Measurements from ENCODE around the gene SIK3.

The SIK3 gene

GRCh38 chr11:116953530-116954285 is 144.5 kb downstream of the SIK3 start:
- no CpG with 5 or more reads among the region's 6 CpGs for WGBS (ENCODE audit: insufficient coverage, insufficient read length)
- no peak overlapping the region for H3K4me3 ChIP-seq (ENCODE audit: low read length)
- H3K27ac ChIP-seq (ENCODE audit: low read length): no peak overlapping the region

GRCh38 chr11:116951762-116952161 is 146.5 kb downstream of the SIK3 start:
- H3K4me3 ChIP-seq (ENCODE audit: low read length): no peak overlapping the region
- no CpG with 5 or more reads among the region's 3 CpGs for WGBS (ENCODE audit: insufficient coverage, insufficient read length)
- no peaks in the 10 kb centered on the region for H3K27me3 ChIP-seq (ENCODE audit: control insufficient read depth, insufficient read depth, low read length)
- no peaks in the 10 kb centered on the region for H3K36me3 ChIP-seq (ENCODE audit: control insufficient read depth, insufficient read depth, low read length)
- no peaks in the 10 kb centered on the region for H3K4me1 ChIP-seq (ENCODE audit: control insufficient read depth, insufficient read depth, low read length)
- no peak for DNase-seq (ENCODE audit: low read depth, low spot score)
- no peak overlapping the region for H3K27ac ChIP-seq (ENCODE audit: low read length)
- H3K9me3 ChIP-seq (ENCODE audit: control insufficient read depth, insufficient read depth, low read length): no peaks in the 10 kb centered on the region

More at GRCh38 chr11:116953530-116954285, 144.5 kb downstream of the SIK3 start:
- DNase-seq (ENCODE audit: low read depth, low spot score): no peak
- no peaks in the 10 kb centered on the region for H3K4me1 ChIP-seq (ENCODE audit: control insufficient read depth, insufficient read depth, low read length)
- no peaks in the 10 kb centered on the region for H3K9me3 ChIP-seq (ENCODE audit: control insufficient read depth, insufficient read depth, low read length)
- no peaks in the 10 kb centered on the region for H3K36me3 ChIP-seq (ENCODE audit: control insufficient read depth, insufficient read depth, low read length)
- H3K27me3 ChIP-seq (ENCODE audit: control insufficient read depth, insufficient read depth, low read length): no peaks in the 10 kb centered on the region

- H3K27ac ChIP-seq (ENCODE audit: low read length): no peak overlapping the region
These were observed 148.0 kb downstream of the SIK3 start for GRCh38 chr11:116950210-116950609.

GRCh38 chr11:116948391-116948790 is 149.8 kb downstream of the SIK3 start:
- Histone ChIP-seq H3K4me3 (ENCODE audit: low read length) (no peak overlapping the region), H3K36me3 (ENCODE audit: control insufficient read depth, insufficient read depth, low read length) (no peaks in the 10 kb centered on the region), H3K27ac (ENCODE audit: low read length) (no peak overlapping the region), H3K9me3 (ENCODE audit: control insufficient read depth, insufficient read depth, low read length) (no peaks in the 10 kb centered on the region), H3K27me3 (ENCODE audit: control insufficient read depth, insufficient read depth, low read length) (no peaks in the 10 kb centered on the region), H3K4me1 (ENCODE audit: control insufficient read depth, insufficient read depth, low read length) (no peaks in the 10 kb centered on the region)
- DNase-seq (ENCODE audit: low read depth, low spot score): no peak
- no CpG with 5 or more reads among the region's 4 CpGs for WGBS (ENCODE audit: insufficient coverage, insufficient read length)

More at GRCh38 chr11:116950210-116950609, 148.0 kb downstream of the SIK3 start:
- no peaks in the 10 kb centered on the region for H3K9me3 ChIP-seq (ENCODE audit: control insufficient read depth, insufficient read depth, low read length)
- no CpG with 5 or more reads among the region's 4 CpGs for WGBS (ENCODE audit: insufficient coverage, insufficient read length)
- H3K4me1 ChIP-seq (ENCODE audit: control insufficient read depth, insufficient read depth, low read length): no peaks in the 10 kb centered on the region
- DNase-seq (ENCODE audit: low read depth, low spot score): no peak
- no peak overlapping the region for H3K4me3 ChIP-seq (ENCODE audit: low read length)
- H3K27me3 ChIP-seq (ENCODE audit: control insufficient read depth, insufficient read depth, low read length): no peaks in the 10 kb centered on the region
- H3K36me3 ChIP-seq (ENCODE audit: control insufficient read depth, insufficient read depth, low read length): no peaks in the 10 kb centered on the region

- Histone ChIP-seq H3K27ac (ENCODE audit: low read length) (no peak overlapping the region), H3K36me3 (ENCODE audit: control insufficient read depth, insufficient read depth, low read length) (no peaks in the 10 kb centered on the region), H3K4me3 (ENCODE audit: low read length) (no peak overlapping the region), H3K9me3 (ENCODE audit: control insufficient read depth, insufficient read depth, low read length) (no peaks in the 10 kb centered on the region), H3K27me3 (ENCODE audit: control insufficient read depth, insufficient read depth, low read length) (no peaks in the 10 kb centered on the region), H3K4me1 (ENCODE audit: control insufficient read depth, insufficient read depth, low read length) (no peaks in the 10 kb centered on the region)
- no CpG with 5 or more reads among the region's 3 CpGs for WGBS (ENCODE audit: insufficient coverage, insufficient read length)
- DNase-seq (ENCODE audit: low read depth, low spot score): no peak
These were observed 151.8 kb downstream of the SIK3 start for GRCh38 chr11:116946414-116946813.

- Histone ChIP-seq H3K4me1 (ENCODE audit: control insufficient read depth, insufficient read depth, low read length) (no peaks in the 10 kb centered on the region), H3K27ac (ENCODE audit: low read length) (no peak overlapping the region), H3K9me3 (ENCODE audit: control insufficient read depth, insufficient read depth, low read length) (no peaks in the 10 kb centered on the region), H3K27me3 (ENCODE audit: control insufficient read depth, insufficient read depth, low read length) (no peaks in the 10 kb centered on the region), H3K36me3 (ENCODE audit: control insufficient read depth, insufficient read depth, low read length) (no peaks in the 10 kb centered on the region), H3K4me3 (ENCODE audit: low read length) (no peak overlapping the region)
- no peak for DNase-seq (ENCODE audit: low read depth, low spot score)
- WGBS (ENCODE audit: insufficient coverage, insufficient read length): no CpG with 5 or more reads among the region's 1 CpG
These were observed 158.7 kb downstream of the SIK3 start for GRCh38 chr11:116939499-116939898.

- Histone ChIP-seq H3K27ac (ENCODE audit: low read length) (no peak overlapping the region), H3K9me3 (ENCODE audit: control insufficient read depth, insufficient read depth, low read length) (no peaks in the 10 kb centered on the region), H3K27me3 (ENCODE audit: control insufficient read depth, insufficient read depth, low read length) (no peaks in the 10 kb centered on the region), H3K4me3 (ENCODE audit: low read length) (no peak overlapping the region), H3K36me3 (ENCODE audit: control insufficient read depth, insufficient read depth, low read length) (no peaks in the 10 kb centered on the region), H3K4me1 (ENCODE audit: control insufficient read depth, insufficient read depth, low read length) (no peaks in the 10 kb centered on the region)
- no CpG with 5 or more reads among the region's 2 CpGs for WGBS (ENCODE audit: insufficient coverage, insufficient read length)
- no peak for DNase-seq (ENCODE audit: low read depth, low spot score)
These were observed 159.7 kb downstream of the SIK3 start for GRCh38 chr11:116938471-116939070.

GRCh38 chr11:116936754-116937446 is 161.3 kb downstream of the SIK3 start:
- Histone ChIP-seq H3K4me1 (ENCODE audit: control insufficient read depth, insufficient read depth, low read length) (no peaks in the 10 kb centered on the region), H3K27ac (ENCODE audit: low read length) (no peak overlapping the region), H3K4me3 (ENCODE audit: low read length) (no peak overlapping the region), H3K9me3 (ENCODE audit: control insufficient read depth, insufficient read depth, low read length) (no peaks in the 10 kb centered on the region), H3K36me3 (ENCODE audit: control insufficient read depth, insufficient read depth, low read length) (no peaks in the 10 kb centered on the region), H3K27me3 (ENCODE audit: control insufficient read depth, insufficient read depth, low read length) (no peaks in the 10 kb centered on the region)
- WGBS (ENCODE audit: insufficient coverage, insufficient read length): 100% methylated on average over 1 of the region's 3 CpGs
- no peak for DNase-seq (ENCODE audit: low read depth, low spot score)

GRCh38 chr11:116935514-116935913 is 162.7 kb downstream of the SIK3 start:
- Histone ChIP-seq H3K36me3 (ENCODE audit: control insufficient read depth, insufficient read depth, low read length) (no peaks in the 10 kb centered on the region), H3K4me1 (ENCODE audit: control insufficient read depth, insufficient read depth, low read length) (no peaks in the 10 kb centered on the region), H3K9me3 (ENCODE audit: control insufficient read depth, insufficient read depth, low read length) (no peaks in the 10 kb centered on the region), H3K4me3 (ENCODE audit: low read length) (no peak overlapping the region), H3K27ac (ENCODE audit: low read length) (no peak overlapping the region), H3K27me3 (ENCODE audit: control insufficient read depth, insufficient read depth, low read length) (no peaks in the 10 kb centered on the region)
- DNase-seq (ENCODE audit: low read depth, low spot score): no peak
- no CpG with 5 or more reads among the region's 1 CpG for WGBS (ENCODE audit: insufficient coverage, insufficient read length)

GRCh38 chr11:116935089-116935488 is 163.1 kb downstream of the SIK3 start:
- no peak for DNase-seq (ENCODE audit: low read depth, low spot score)
- no CpG with 5 or more reads among the region's 1 CpG for WGBS (ENCODE audit: insufficient coverage, insufficient read length)
- no peaks in the 10 kb centered on the region for H3K27me3 ChIP-seq (ENCODE audit: control insufficient read depth, insufficient read depth, low read length)
- no peaks in the 10 kb centered on the region for H3K9me3 ChIP-seq (ENCODE audit: control insufficient read depth, insufficient read depth, low read length)
- no peak overlapping the region for H3K27ac ChIP-seq (ENCODE audit: low read length)
- H3K36me3 ChIP-seq (ENCODE audit: control insufficient read depth, insufficient read depth, low read length): no peaks in the 10 kb centered on the region
- H3K4me3 ChIP-seq (ENCODE audit: low read length): no peak overlapping the region
- no peaks in the 10 kb centered on the region for H3K4me1 ChIP-seq (ENCODE audit: control insufficient read depth, insufficient read depth, low read length)
